H4 (cell line): ENCODE measurements around the gene FGFR4. TPM values are rescaled to one million over a fixed set of nuclear protein-coding genes. Genes with fewer than 3 reads are reported as not detected.
A peak's percentile ranks its signal among the peaks of the same experiment; 100 is the strongest.

Experiments used
- DNase-seq: peaks from one replicate; pipeline ENCODE4 v3.0.0-alpha.2; 2015; ENCODE audit warnings: low spot score
- total RNA-seq: library from RNA; depleted of rRNA; stranded (reverse); fragments of >200 nt; shearing (Covaris generic); gene quantifications from 2 replicates; pipeline ENCODE4 v1.2.3, GENCODE V29; 2014

Gene FGFR4
- total RNA-seq, 1 experiment from 2014 or later, result 11.4 TPM

- DNase-seq, result no peak
These were observed 596 bp upstream of the FGFR4 start for GRCh38 chr5:177085985-177086653.

- DNase-seq, result no peak
These were observed 787 bp downstream of the FGFR4 start for GRCh38 chr5:177087398-177088005.

- DNase-seq, result no peak
These were observed 2.4 kb downstream of the FGFR4 start for GRCh38 chr5:177089127-177089526.

- no peak for DNase-seq
These were observed 3.3 kb downstream of the FGFR4 start for GRCh38 chr5:177089825-177090641.

GRCh38 chr5:177090813-177091212 lies 4.1 kb downstream of the FGFR4 start:
- no peak for DNase-seq

- DNase-seq, result no peak
These were observed 4.5 kb downstream of the FGFR4 start for GRCh38 chr5:177091232-177091631.

GRCh38 chr5:177092178-177093081 lies 5.7 kb downstream of the FGFR4 start:
- no peak for DNase-seq

- DNase-seq, result no peak
These were observed 6.5 kb downstream of the FGFR4 start for GRCh38 chr5:177093082-177093712.

GRCh38 chr5:177093803-177094202 lies 7.1 kb downstream of the FGFR4 start:
- no peak for DNase-seq

GRCh38 chr5:177094224-177095087 lies 7.7 kb downstream of the FGFR4 start:
- peak; percentile 84 for DNase-seq

- DNase-seq, result no peak
These were observed 8.5 kb downstream of the FGFR4 start for GRCh38 chr5:177095088-177095669.

GRCh38 chr5:177096162-177097015 lies 9.7 kb downstream of the FGFR4 start:
- DNase-seq, result no peak

- no peak for DNase-seq
These were observed 10.6 kb downstream of the FGFR4 start for GRCh38 chr5:177097016-177097985.

GRCh38 chr5:177098120-177098469 lies 11.4 kb downstream of the FGFR4 start:
- no peak for DNase-seq

- DNase-seq, result no peak
These were observed 11.9 kb downstream of the FGFR4 start for GRCh38 chr5:177098470-177099141.

- DNase-seq, result no peak
These were observed 12.8 kb downstream of the FGFR4 start for GRCh38 chr5:177099422-177100093.

GRCh38 chr5:177100714-177101121 lies 14.0 kb downstream of the FGFR4 start:
- no peak for DNase-seq
